ENCODE measurements around the gene GNAL. TPM values are rescaled to one million over a fixed set of nuclear protein-coding genes. Genes with fewer than 3 reads are reported as not detected.
A peak's percentile ranks its signal among the peaks of the same experiment; 100 is the strongest.
"Not testable (repeated sequence)": the region's sequence is repeated elsewhere in the genome, so short reads cannot be mapped to it uniquely, and the experiment has no call there.

The GNAL gene
- total RNA-seq, 1 experiment from 2014 or later = 0.06 TPM

DNA sequence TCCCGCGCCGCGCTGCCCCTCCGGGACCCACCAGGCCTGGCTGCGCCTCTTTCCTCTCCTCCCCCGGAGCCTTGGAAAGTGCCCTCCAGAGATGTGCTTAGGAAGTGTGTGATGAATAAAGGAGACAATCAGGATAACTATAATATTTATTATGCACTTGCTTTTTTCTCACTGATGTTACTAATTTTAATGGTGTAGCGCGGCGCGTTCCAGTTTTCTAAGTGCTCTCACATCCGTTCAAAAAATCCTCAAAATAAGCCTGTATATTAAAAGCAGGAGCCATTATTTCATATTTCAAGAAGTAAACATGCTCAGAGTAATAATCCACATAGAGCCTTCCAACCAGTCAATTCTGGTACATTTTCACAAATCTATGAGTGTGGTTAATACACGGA is 220.0 kb downstream of the GNAL start:
- CTCF ChIA-PET = no interaction called here
- POLR2A ChIA-PET (ENCODE audit: low non-redundant PET) = no interaction called here
- Histone ChIP-seq H3K36me3 (ENCODE audit: insufficient read depth, low read length, poor library complexity, severe bottlenecking) (no peaks in the 10 kb centered on the region), H3K4me3 (ENCODE audit: low read depth, low read length, poor library complexity, severe bottlenecking) (peak overlapping the region; percentile 92), H3K27me3 (replicated peaks; ENCODE audit: insufficient read depth, low read depth, low read length, poor library complexity) (no peaks in the 10 kb centered on the region), H3K9me3 (ENCODE audit: low read depth, low read length, poor library complexity, severe bottlenecking) (no peaks in the 10 kb centered on the region), H3K4me1 (ENCODE audit: insufficient read depth, low read length, poor library complexity, severe bottlenecking) (no peaks in the 10 kb centered on the region), H3K27ac (ENCODE audit: low read depth, low read length, poor library complexity, severe bottlenecking) (peak overlapping the region; percentile 94)
- TF ChIP-seq, protein P1, sequence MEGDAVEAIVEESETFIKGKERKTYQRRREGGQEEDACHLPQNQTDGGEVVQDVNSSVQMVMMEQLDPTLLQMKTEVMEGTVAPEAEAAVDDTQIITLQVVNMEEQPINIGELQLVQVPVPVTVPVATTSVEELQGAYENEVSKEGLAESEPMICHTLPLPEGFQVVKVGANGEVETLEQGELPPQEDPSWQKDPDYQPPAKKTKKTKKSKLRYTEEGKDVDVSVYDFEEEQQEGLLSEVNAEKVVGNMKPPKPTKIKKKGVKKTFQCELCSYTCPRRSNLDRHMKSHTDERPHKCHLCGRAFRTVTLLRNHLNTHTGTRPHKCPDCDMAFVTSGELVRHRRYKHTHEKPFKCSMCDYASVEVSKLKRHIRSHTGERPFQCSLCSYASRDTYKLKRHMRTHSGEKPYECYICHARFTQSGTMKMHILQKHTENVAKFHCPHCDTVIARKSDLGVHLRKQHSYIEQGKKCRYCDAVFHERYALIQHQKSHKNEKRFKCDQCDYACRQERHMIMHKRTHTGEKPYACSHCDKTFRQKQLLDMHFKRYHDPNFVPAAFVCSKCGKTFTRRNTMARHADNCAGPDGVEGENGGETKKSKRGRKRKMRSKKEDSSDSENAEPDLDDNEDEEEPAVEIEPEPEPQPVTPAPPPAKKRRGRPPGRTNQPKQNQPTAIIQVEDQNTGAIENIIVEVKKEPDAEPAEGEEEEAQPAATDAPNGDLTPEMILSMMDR (conservative IDR thresholded peaks at IDR 0.05; ENCODE audit: low read depth, low read length) = no peak
- no peak for TF ChIP-seq EZH2 (IDR thresholded peaks at IDR 0.05; ENCODE audit: borderline replicate concordance, low read depth, low read length, poor library complexity, severe bottlenecking)
- BruUV-seq (replicated peaks) = TSS peak; percentile 73
- intact Hi-C loops (cut with micrococcal nuclease; ENCODE audit: unreplicated experiment) = no loop called here
- peak; percentile 44 for DNase-seq (ENCODE audit: low spot score)

DNA sequence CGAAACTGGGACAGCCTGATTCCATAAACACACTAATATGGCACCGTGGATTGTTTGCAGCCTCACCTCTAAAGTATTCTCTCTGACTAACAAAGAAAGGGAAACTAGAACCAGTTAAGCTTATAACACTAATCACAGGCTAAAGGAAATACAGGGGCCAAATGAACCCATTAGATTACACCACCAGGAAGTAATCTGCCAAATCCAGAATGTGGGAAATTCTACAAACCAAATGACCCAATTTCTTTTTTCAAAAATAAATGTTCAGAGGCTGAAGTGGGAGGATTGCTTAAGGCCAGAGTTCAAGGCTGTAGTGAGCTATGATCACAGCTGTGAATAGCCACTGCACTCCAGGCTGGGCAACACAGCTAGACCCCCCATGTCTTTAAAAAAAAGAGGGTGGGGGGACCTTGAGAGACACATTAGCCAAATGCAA is 220.5 kb downstream of the GNAL start:
- no TSS peak for BruUV-seq (replicated peaks)
- H3K36me3 ChIP-seq (ENCODE audit: insufficient read depth, low read length, poor library complexity, severe bottlenecking) = no peaks in the 10 kb centered on the region
- TF ChIP-seq, protein P1 (conservative IDR thresholded peaks at IDR 0.05; ENCODE audit: low read depth, low read length) = no peak
- no peak for TF ChIP-seq EZH2 (IDR thresholded peaks at IDR 0.05; ENCODE audit: borderline replicate concordance, low read depth, low read length, poor library complexity, severe bottlenecking)
- no peaks in the 10 kb centered on the region for H3K27me3 ChIP-seq (replicated peaks; ENCODE audit: insufficient read depth, low read depth, low read length, poor library complexity)
- no peak overlapping the region for H3K27ac ChIP-seq (ENCODE audit: low read depth, low read length, poor library complexity, severe bottlenecking)
- no peaks in the 10 kb centered on the region for H3K4me1 ChIP-seq (ENCODE audit: insufficient read depth, low read length, poor library complexity, severe bottlenecking)
- intact Hi-C loops (cut with micrococcal nuclease; ENCODE audit: unreplicated experiment) = no loop called here
- ChIA-PET POLR2A (ENCODE audit: low non-redundant PET) (no interaction called here), CTCF (no interaction called here)
- H3K4me3 ChIP-seq (ENCODE audit: low read depth, low read length, poor library complexity, severe bottlenecking) = no peak overlapping the region
- no peaks in the 10 kb centered on the region for H3K9me3 ChIP-seq (ENCODE audit: low read depth, low read length, poor library complexity, severe bottlenecking)
- DNase-seq (ENCODE audit: low spot score) = peak; percentile 7

DNA sequence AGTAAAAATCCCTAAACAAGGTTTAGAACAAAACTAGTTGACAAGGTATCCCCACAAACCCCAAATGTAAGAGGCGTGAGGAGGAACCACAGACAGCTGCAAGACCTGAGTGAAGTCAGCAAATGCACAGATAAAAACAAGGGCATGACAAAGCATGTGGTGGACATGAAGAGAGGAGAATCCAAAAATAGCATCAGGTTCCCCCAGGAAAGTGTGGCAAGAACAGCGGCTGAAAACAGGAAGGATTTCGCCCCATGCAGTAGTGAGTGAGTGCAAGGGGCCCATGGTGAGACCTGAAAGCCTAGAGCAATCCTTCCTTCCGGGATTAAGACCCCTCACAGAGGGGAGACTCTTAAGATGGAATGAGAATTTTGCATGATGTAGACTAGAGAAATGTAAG is 227.8 kb downstream of the GNAL start:
- CTCF ChIA-PET; POLR2A ChIA-PET (ENCODE audit: low non-redundant PET); H3K4me3 ChIP-seq (ENCODE audit: low read depth, low read length, poor library complexity, severe bottlenecking); H3K4me1 ChIP-seq (ENCODE audit: insufficient read depth, low read length, poor library complexity, severe bottlenecking); H3K27me3 ChIP-seq (replicated peaks; ENCODE audit: insufficient read depth, low read depth, low read length, poor library complexity); DNase-seq (ENCODE audit: low spot score); H3K27ac ChIP-seq (ENCODE audit: low read depth, low read length, poor library complexity, severe bottlenecking); BruUV-seq (replicated peaks); H3K36me3 ChIP-seq (ENCODE audit: insufficient read depth, low read length, poor library complexity, severe bottlenecking); intact Hi-C loops (cut with micrococcal nuclease; ENCODE audit: unreplicated experiment); H3K9me3 ChIP-seq (ENCODE audit: low read depth, low read length, poor library complexity, severe bottlenecking): not testable (repeated sequence)

DNA sequence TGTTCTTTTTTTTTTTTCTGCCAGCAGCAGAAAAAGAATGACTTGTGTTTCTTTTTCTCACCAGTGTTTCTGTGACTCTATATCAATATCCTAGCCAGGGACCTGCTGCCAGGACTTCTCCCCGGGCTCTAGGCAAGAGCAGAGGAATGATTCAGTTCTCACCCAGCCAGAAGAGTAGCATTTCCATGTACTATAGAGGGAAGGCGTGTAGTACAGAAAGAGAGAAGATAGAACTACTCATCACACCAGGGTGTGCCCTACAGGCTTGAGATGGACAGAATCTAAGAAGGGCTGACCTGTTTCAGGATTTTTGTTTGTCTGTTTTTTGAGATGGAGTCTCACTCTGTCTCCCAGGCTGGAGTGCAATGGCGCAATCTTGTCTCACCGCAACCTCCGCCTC is 230.5 kb downstream of the GNAL start:
- H3K9me3 ChIP-seq (ENCODE audit: low read depth, low read length, poor library complexity, severe bottlenecking); DNase-seq (ENCODE audit: low spot score); BruUV-seq (replicated peaks); H3K4me3 ChIP-seq (ENCODE audit: low read depth, low read length, poor library complexity, severe bottlenecking); H3K4me1 ChIP-seq (ENCODE audit: insufficient read depth, low read length, poor library complexity, severe bottlenecking); H3K27ac ChIP-seq (ENCODE audit: low read depth, low read length, poor library complexity, severe bottlenecking); H3K36me3 ChIP-seq (ENCODE audit: insufficient read depth, low read length, poor library complexity, severe bottlenecking); intact Hi-C loops (cut with micrococcal nuclease; ENCODE audit: unreplicated experiment); CTCF ChIA-PET; H3K27me3 ChIP-seq (replicated peaks; ENCODE audit: insufficient read depth, low read depth, low read length, poor library complexity); POLR2A ChIA-PET (ENCODE audit: low non-redundant PET): not testable (repeated sequence)

Data from A673 (cell line).